HepG2 (cell line): ENCODE data around the gene SEC31A. TPM values are rescaled to one million over a fixed set of nuclear protein-coding genes. Genes with fewer than 3 reads are reported as not detected.

Experiments used
- BCL6 ChIP-seq: IDR thresholded peaks from 2 replicates; pipeline ENCODE4 v1.6.1; 2016; ENCODE audit warnings: missing genetic modification reagents, missing compliant biosample characterization
- ISX ChIP-seq: sonication (generic); formaldehyde crosslinking; conservative IDR thresholded peaks from 2 replicates; pipeline ENCODE4 v1.5.0; 2020; ENCODE audit warnings: missing genetic modification reagents
- PRPF4 ChIP-seq: fragments of 200-400 bp; formaldehyde crosslinking; IDR thresholded peaks from 2 replicates; pipeline ENCODE4 v1.6.1; 2016; ENCODE audit warnings: low read length, low read depth; ENCODE audit not compliant: poor library complexity, severe bottlenecking
- REPIN1 ChIP-seq: sonication (generic); formaldehyde crosslinking; IDR thresholded peaks from 2 replicates; pipeline ENCODE4 v1.8.0; 2022; ENCODE audit warnings: missing genetic modification reagents, low read depth, mild to moderate bottlenecking, borderline replicate concordance
- REST ChIP-seq, 2 experiments: IDR thresholded peaks; 2 replicates each; pipeline ENCODE4 v1.6.1; 2011 to 2012; ENCODE audit warnings: low read length in 2 of 2, borderline replicate concordance in 1 of 2, low read depth in 1 of 2, mild to moderate bottlenecking in 1 of 2, moderate library complexity in 1 of 2
- RXRA ChIP-seq: sonication (generic); formaldehyde crosslinking; IDR thresholded peaks from 2 replicates; pipeline ENCODE4 v1.5.1; 2020; ENCODE audit warnings: missing genetic modification reagents
- SMAD3 ChIP-seq: sonication (generic); formaldehyde crosslinking; IDR thresholded peaks from 2 replicates; pipeline ENCODE4 v1.4.0; 2020; ENCODE audit warnings: missing genetic modification reagents
- TARDBP ChIP-seq: sonication (generic); formaldehyde crosslinking; IDR thresholded peaks from 2 replicates; pipeline ENCODE4 v1.8.0; 2022; ENCODE audit warnings: mild to moderate bottlenecking, missing genetic modification reagents
- TCF7 ChIP-seq: sonication (generic); IDR thresholded peaks from 2 replicates; pipeline ENCODE4 v1.6.1; 2016; ENCODE audit warnings: antibody characterized with exemption, low read depth
- ZBTB10 ChIP-seq: sonication (generic); formaldehyde crosslinking; IDR thresholded peaks from 2 replicates; pipeline ENCODE4 v1.4.0; 2020; ENCODE audit warnings: missing genetic modification reagents, borderline replicate concordance
- ZNF878 ChIP-seq: sonication (generic); formaldehyde crosslinking; IDR thresholded peaks from 2 replicates; pipeline ENCODE4 v1.8.1; 2023; ENCODE audit warnings: mild to moderate bottlenecking, missing genetic modification reagents, moderate library complexity
- ZSCAN29 ChIP-seq: sonication (generic); formaldehyde crosslinking; conservative IDR thresholded peaks from 2 replicates; pipeline ENCODE4 v1.4.0; 2020; ENCODE audit warnings: mild to moderate bottlenecking, missing genetic modification reagents
- polyA plus RNA-seq, 8 experiments: library from polyadenylated mRNA; depleted of rRNA in 3 of 8; stranded (reverse) in 7 of 8; unstranded in 1 of 8; fragments of >200 nt; fragmentation: Illumina TruSeq in 4 of 8; extraction: Trizol in 4 of 8; gene quantifications; 2 replicates each; pipeline versions ENCODE4 v1.2.1 to v1.2.3, GENCODE V29; 2011 to 2016; ENCODE audit warnings: low read depth in 4 of 8, missing spikeins in 1 of 8, mixed read lengths in 1 of 8; ENCODE audit not compliant: insufficient read depth in 1 of 8
- total RNA-seq, 5 experiments: library from RNA; depleted of rRNA; stranded (reverse); fragments of >200 nt; fragmentation: Illumina TruSeq; extraction: Trizol; gene quantifications; 2 replicates each; pipeline ENCODE4 v1.2.3, GENCODE V29; 2016; ENCODE audit warnings: low read depth in 1 of 5
- TF ChIP-seq, protein P1 (sequence below): sonication (generic); formaldehyde crosslinking; IDR thresholded peaks from 2 replicates; pipeline ENCODE4 v1.5.1; 2020; ENCODE audit warnings: missing genetic modification reagents, mild to moderate bottlenecking, borderline replicate concordance
- TF ChIP-seq, protein P2 (sequence below): sonication (generic); formaldehyde crosslinking; IDR thresholded peaks from 2 replicates; pipeline ENCODE4 v1.5.0; 2020; ENCODE audit warnings: mild to moderate bottlenecking, missing genetic modification reagents, borderline replicate concordance

SEC31A gene
- total and polyA plus RNA-seq, 2 of the 13 experiments (the other 11 are each of a cell fraction or from before 2014, with no cell fraction given) = 231 to 435 TPM

DNA sequence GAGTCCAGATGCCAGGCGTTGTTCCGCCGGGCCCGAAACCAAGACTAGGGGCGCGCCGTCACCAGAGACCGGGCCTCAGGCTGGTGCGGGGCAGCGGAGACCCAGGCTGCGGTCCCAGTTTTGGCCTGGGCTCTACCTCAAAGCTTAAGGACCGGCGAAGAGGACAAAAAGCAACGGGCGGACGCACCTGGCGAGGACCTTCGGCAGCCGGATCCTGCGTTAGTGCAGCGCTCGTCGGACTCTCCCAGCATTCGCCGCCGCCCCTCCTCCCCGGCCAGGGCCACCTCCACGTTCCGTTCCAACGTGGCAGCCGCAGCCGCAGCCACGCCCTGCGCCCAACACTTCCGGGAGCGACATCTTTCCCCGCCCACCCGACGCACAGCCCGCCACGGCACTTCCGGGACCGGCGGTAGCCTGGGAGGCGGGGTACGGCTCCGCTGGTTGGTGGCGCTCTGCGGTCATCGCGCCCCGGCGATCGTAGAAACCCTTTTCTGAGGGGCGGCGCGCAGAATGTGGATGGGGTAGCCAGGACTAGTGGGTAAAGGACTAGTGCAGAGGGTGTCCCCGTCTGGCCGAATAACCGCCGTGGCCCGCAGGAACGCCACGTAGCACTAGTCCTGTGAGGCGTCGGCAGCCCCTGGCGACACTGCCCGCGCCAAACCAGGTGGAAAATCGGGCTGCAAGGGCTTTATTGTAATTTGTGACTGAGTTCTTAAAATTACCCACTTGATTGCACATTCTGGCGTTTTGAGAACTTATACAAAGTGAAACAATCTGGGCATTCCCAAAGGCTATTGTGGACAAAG, at the start of gene SEC31A (continued):
- TF ChIP-seq PRPF4 = no peak
- TF ChIP-seq BCL6 = peak; percentile 54
- no peak; the same call in 1 of the 2 replicates for TF ChIP-seq ZBTB10
- TF ChIP-seq, protein P1, sequence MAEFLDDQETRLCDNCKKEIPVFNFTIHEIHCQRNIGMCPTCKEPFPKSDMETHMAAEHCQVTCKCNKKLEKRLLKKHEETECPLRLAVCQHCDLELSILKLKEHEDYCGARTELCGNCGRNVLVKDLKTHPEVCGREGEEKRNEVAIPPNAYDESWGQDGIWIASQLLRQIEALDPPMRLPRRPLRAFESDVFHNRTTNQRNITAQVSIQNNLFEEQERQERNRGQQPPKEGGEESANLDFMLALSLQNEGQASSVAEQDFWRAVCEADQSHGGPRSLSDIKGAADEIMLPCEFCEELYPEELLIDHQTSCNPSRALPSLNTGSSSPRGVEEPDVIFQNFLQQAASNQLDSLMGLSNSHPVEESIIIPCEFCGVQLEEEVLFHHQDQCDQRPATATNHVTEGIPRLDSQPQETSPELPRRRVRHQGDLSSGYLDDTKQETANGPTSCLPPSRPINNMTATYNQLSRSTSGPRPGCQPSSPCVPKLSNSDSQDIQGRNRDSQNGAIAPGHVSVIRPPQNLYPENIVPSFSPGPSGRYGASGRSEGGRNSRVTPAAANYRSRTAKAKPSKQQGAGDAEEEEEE (CRISPR knock-in tag) = peak; percentile 42; the same call in 1 of the 2 replicates
- TF ChIP-seq, protein P2, sequence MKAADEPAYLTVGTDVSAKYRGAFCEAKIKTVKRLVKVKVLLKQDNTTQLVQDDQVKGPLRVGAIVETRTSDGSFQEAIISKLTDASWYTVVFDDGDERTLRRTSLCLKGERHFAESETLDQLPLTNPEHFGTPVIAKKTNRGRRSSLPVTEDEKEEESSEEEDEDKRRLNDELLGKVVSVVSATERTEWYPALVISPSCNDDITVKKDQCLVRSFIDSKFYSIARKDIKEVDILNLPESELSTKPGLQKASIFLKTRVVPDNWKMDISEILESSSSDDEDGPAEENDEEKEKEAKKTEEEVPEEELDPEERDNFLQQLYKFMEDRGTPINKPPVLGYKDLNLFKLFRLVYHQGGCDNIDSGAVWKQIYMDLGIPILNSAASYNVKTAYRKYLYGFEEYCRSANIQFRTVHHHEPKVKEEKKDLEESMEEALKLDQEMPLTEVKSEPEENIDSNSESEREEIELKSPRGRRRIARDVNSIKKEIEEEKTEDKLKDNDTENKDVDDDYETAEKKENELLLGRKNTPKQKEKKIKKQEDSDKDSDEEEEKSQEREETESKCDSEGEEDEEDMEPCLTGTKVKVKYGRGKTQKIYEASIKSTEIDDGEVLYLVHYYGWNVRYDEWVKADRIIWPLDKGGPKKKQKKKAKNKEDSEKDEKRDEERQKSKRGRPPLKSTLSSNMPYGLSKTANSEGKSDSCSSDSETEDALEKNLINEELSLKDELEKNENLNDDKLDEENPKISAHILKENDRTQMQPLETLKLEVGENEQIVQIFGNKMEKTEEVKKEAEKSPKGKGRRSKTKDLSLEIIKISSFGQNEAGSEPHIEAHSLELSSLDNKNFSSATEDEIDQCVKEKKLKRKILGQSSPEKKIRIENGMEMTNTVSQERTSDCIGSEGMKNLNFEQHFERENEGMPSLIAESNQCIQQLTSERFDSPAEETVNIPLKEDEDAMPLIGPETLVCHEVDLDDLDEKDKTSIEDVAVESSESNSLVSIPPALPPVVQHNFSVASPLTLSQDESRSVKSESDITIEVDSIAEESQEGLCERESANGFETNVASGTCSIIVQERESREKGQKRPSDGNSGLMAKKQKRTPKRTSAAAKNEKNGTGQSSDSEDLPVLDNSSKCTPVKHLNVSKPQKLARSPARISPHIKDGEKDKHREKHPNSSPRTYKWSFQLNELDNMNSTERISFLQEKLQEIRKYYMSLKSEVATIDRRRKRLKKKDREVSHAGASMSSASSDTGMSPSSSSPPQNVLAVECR (CRISPR knock-in tag) = peak; percentile 98
- TF ChIP-seq REPIN1 = peak; percentile 98
- 0 out of 2 replicates have a peak, but pooled peaks have one; percentile 81 for TF ChIP-seq SMAD3 (CRISPR knock-in tag)
- TF ChIP-seq ZSCAN29 (CRISPR knock-in tag) = peak; percentile 82; the same call in 1 of the 2 replicates
- peak in 1 of 2 experiments; percentile 32; a peak in 1 of 4 replicates for TF ChIP-seq REST (IDR thresholded peaks at IDR 0.05; ENCODE audit: borderline replicate concordance in 1 of 2, low read depth in 1 of 2, low read length in 2 of 2)
- TF ChIP-seq TARDBP (CRISPR knock-in tag) = peak; percentile 98
- peak; percentile 82; the same call in 1 of the 2 replicates for TF ChIP-seq RXRA (CRISPR knock-in tag)
- TF ChIP-seq ZNF878 = peak; percentile 84; the same call in 1 of the 2 replicates
- 0 out of 2 replicates have a peak, but pooled peaks have one; percentile 4 for TF ChIP-seq TCF7
- no peak; the same call in 1 of the 2 replicates for TF ChIP-seq ISX (CRISPR knock-in tag)
